Sigmoid colon (tissue), 7 donors: ENCODE measurements around the gene SMTNL1. TPM values are rescaled to one million over a fixed set of nuclear protein-coding genes. Genes with fewer than 3 reads are reported as not detected.
"Not testable (repeated sequence)": the region's sequence is repeated elsewhere in the genome, so short reads cannot be mapped to it uniquely, and the experiment has no call there.

Experiments used
- DNase-seq: peaks from one replicate; pipeline ENCODE4 v3.0.0-alpha.2; 2019
- H3K27ac ChIP-seq, 4 donors: fragments of 200-600 bp; sonication (generic); one replicate each; pipeline ENCODE4 v1.5.1; 2016 to 2019; ENCODE audit warnings: mild to moderate bottlenecking in 1 of 4
- H3K27me3 ChIP-seq, 3 donors: fragments of 200-600 bp; sonication (generic); one replicate each; pipeline ENCODE4 v1.5.1; 2019; ENCODE audit warnings: mild to moderate bottlenecking in 1 of 3
- H3K36me3 ChIP-seq, 4 donors: fragments of 200-600 bp; sonication (generic); one replicate each; pipeline ENCODE4 v1.5.1; 2016 to 2019
- H3K4me1 ChIP-seq, 4 donors: fragments of 200-600 bp; sonication (generic); one replicate each; pipeline ENCODE4 v1.5.1; 2017 to 2019
- H3K4me3 ChIP-seq, 4 donors: fragments of 200-600 bp; sonication (generic); one replicate each; pipeline ENCODE4 v1.5.1; 2017 to 2019; ENCODE audit warnings: mild to moderate bottlenecking in 2 of 4, moderate library complexity in 1 of 4
- H3K9me3 ChIP-seq, 4 donors: fragments of 200-600 bp in 3 of 4; sonication (generic) in 3 of 4; one replicate each; pipeline versions ENCODE4 v1.5.1 to v1.6.1; 2013 to 2019
- CTCF ChIP-seq, 4 experiments: fragments of 450-650 bp in 3 of 4; fragments of 200-600 bp in 1 of 4; IDR thresholded peaks; one replicate each; pipeline ENCODE4 v1.5.1; 2016 to 2019; ENCODE audit warnings: antibody characterized with exemption in 4 of 4, mild to moderate bottlenecking in 3 of 4, moderate library complexity in 2 of 4
- EP300 ChIP-seq, 4 donors: sonication (generic); formaldehyde crosslinking; IDR thresholded peaks; one replicate each; pipeline ENCODE4 v1.6.1; 2017; ENCODE audit warnings: antibody characterized with exemption in 4 of 4
- POLR2A ChIP-seq, 2 donors: fragments of 450-650 bp; IDR thresholded peaks; one replicate each; pipeline ENCODE4 v1.6.1; 2016; ENCODE audit warnings: antibody characterized with exemption in 2 of 2, mild to moderate bottlenecking in 2 of 2, moderate library complexity in 2 of 2
- POLR2AphosphoS5 ChIP-seq, 4 donors: sonication (generic); formaldehyde crosslinking; IDR thresholded peaks; one replicate each; pipeline ENCODE4 v1.6.1; 2017; ENCODE audit warnings: antibody characterized with exemption in 4 of 4
- WGBS, 2 donors: extraction: QIAGEN DNeasy Blood & Tissue Kit; methylation state at CpG; one replicate each; pipeline ENCODE4 v1.1.7; 2013; 5-methylcytosine and 5-hydroxymethylcytosine counted together
- intact Hi-C: fragments of 100-400 bp; cut with DNase I; formaldehyde crosslinking; loops from one replicate; pipeline ENCODE4 v1.15.1; 2023
- polyA plus RNA-seq, 3 donors: library from polyadenylated mRNA; stranded (reverse); fragments of 200-250 nt; gene quantifications; one replicate each; pipeline ENCODE4 v1.2.3, GENCODE V29; 2013
- total RNA-seq, 4 donors: library from RNA; depleted of rRNA; stranded (reverse); fragments of >200 nt; gene quantifications; one replicate each; pipeline ENCODE4 v1.1.0, GENCODE V29; 2016
- donor health status: healthy with polysubstance abuse.
- donor health status: Bipolar disorder and iron deficiency.
- donor health status: healthy.

The SMTNL1 gene
- total and polyA plus RNA-seq, 7 donors = not detected

GRCh38 chr11:57530596-57531507 lies 6.5 kb upstream of the SMTNL1 start, which contains the start of gene TIMM10:
Gene TIMM10, minus strand, starts transcription at chr11:57530754. Its CDS starts 565 bp downstream, at chr11:57530189.
- Histone ChIP-seq H3K36me3 (peaks cover 0 to 6% (median 2%) of the 10 kb centered on the region in 4 donors), H3K27ac (peak within 1 kb of the TSS; percentile 61 to 78 (median 70)), H3K9me3 (no peaks in the 10 kb centered on the region), H3K27me3 (no peaks in the 10 kb centered on the region), H3K4me1 (peaks cover 0 to 18% (median 11%) of the 10 kb centered on the region in 4 donors), H3K4me3 (peak within 1 kb of the TSS; percentile 55 to 78 (median 60))
- WGBS, 2 donors = 0% methylated on average over 49 of the region's 49 CpGs
- TF ChIP-seq POLR2A (IDR thresholded peaks at IDR 0.05) (peak in 1 of 2 donors; percentile 37), EP300 (IDR thresholded peaks at IDR 0.05) (no peak), POLR2AphosphoS5 (IDR thresholded peaks at IDR 0.05) (peak; percentile 36 to 84 (median 60)), CTCF (IDR thresholded peaks at IDR 0.05) (no peak)
- intact Hi-C loops = loop anchor here (1.0 to 2.0 kb wide), 2 partner anchors 68 to 74 kb away; no protein-coding TSS in a partner anchor
- peak; percentile 98 for DNase-seq

DNA sequence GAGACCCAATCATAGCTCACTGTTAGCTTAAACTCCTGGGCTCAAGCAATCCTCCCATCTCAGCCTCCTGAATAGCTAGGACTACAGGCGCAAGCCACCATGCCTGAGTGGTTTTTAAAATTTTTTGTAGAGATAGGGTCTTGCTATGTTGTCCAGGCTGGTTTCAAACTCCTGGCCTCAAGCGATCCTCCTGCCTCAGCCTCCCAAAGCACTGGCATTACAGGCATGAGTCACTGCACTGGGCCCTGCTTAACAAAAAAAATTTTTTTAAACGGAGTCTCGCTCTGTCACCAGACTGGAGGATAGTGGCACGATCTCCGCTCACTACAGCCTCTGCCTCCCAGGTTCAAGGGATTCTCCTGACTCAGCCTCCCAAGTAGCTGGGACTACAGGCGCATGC lies 2.9 kb upstream of the SMTNL1 start:
- H3K9me3 ChIP-seq, DNase-seq, intact Hi-C loops, H3K36me3 ChIP-seq, H3K27me3 ChIP-seq, H3K4me3 ChIP-seq, H3K27ac ChIP-seq: not testable (repeated sequence)
- WGBS, 2 donors = 97 to 98% methylated on average over 7 of the region's 7 CpGs
- peaks cover 0 to 17% (median 8%) of the 10 kb centered on the region in 4 donors for H3K4me1 ChIP-seq

DNA sequence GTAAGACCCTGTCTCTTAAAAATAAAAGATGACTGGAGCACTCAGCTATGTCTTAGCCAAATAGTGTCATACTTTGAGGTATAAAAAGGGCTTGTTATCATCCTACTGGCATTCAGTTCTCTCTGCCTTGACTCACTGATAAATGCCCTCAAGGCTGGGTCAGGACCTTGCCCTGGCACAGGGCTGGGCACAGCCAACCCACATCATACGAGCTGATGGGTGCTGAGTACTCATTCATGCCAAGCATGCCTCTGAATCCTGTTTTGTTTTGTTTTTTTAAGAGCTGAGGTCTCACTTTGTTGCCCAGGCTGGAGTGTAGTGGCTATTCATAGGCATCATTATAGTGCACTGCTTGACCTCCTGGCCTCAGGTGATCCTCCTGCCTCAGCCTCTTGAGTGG lies 1.9 kb downstream of the SMTNL1 start:
- TF ChIP-seq POLR2A (IDR thresholded peaks at IDR 0.05) (no peak), EP300 (IDR thresholded peaks at IDR 0.05) (no peak), POLR2AphosphoS5 (IDR thresholded peaks at IDR 0.05) (no peak), CTCF (IDR thresholded peaks at IDR 0.05) (no peak)
- intact Hi-C loops = no loop called here
- no peak overlapping the region for H3K4me3 ChIP-seq
- DNase-seq = no peak
- no peaks in the 10 kb centered on the region for H3K4me1 ChIP-seq
- no peaks in the 10 kb centered on the region for H3K36me3 ChIP-seq
- H3K27ac ChIP-seq = no peak overlapping the region
- no peaks in the 10 kb centered on the region for H3K27me3 ChIP-seq
- H3K9me3 ChIP-seq = no peaks in the 10 kb centered on the region
- WGBS, 2 donors = 71 to 92% methylated on average over 1 of the region's 1 CpG

DNA sequence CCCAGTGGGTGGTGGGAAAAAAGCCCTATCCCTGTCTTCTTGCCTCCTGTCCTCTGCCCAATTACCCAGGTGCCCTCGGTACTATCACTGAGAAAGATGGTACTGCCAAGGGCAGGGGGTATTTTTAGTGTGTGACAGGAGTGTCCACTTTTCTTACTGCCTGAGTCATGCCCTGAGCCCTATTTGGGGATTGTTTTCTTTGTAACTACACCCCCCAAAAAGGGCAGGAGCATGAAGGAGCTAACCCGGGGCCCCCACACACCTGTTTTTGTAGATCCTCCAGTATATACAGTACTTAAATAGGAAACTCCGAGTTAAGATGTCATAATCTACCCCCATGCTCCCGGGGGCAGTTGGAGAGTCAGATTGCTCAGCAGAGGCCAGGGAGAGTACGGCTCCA lies 3.8 kb downstream of the SMTNL1 start:
- WGBS, 2 donors = 86 to 92% methylated on average over 5 of the region's 5 CpGs
- no peak for DNase-seq
- H3K36me3 ChIP-seq = no peaks in the 10 kb centered on the region

More for the DNA sequence above, 3.8 kb downstream of the SMTNL1 start:
- Histone ChIP-seq H3K9me3 (no peaks in the 10 kb centered on the region), H3K4me3 (no peak overlapping the region), H3K27me3 (no peaks in the 10 kb centered on the region), H3K4me1 (no peaks in the 10 kb centered on the region), H3K27ac (no peak overlapping the region)
- TF ChIP-seq POLR2AphosphoS5 (IDR thresholded peaks at IDR 0.05) (no peak), POLR2A (IDR thresholded peaks at IDR 0.05) (no peak), EP300 (IDR thresholded peaks at IDR 0.05) (no peak), CTCF (IDR thresholded peaks at IDR 0.05) (no peak)
- intact Hi-C loops = no loop called here
